Measurements from ENCODE around the gene SLIT3. TPM values are rescaled to one million over a fixed set of nuclear protein-coding genes. Genes with fewer than 3 reads are reported as not detected.

SLIT3 gene
- total RNA-seq, 1 experiment from 2014 or later: 0.92 TPM

- Histone ChIP-seq H4K91ac (ENCODE audit: insufficient read length, low read depth, low read length) (no peak overlapping the region), H3K79me1 (ENCODE audit: insufficient read depth, low read depth, low read length, poor library complexity, severe bottlenecking) (no peaks in the 10 kb centered on the region), H4K5ac (ENCODE audit: insufficient read length, low read depth, low read length) (no peak overlapping the region), H4K8ac (replicated peaks; ENCODE audit: insufficient read length, low read depth, low read length) (no peak overlapping the region), H3K9me3 (ENCODE audit: control insufficient read depth, low read depth, low read length) (no peaks in the 10 kb centered on the region), H3K23me2 (ENCODE audit: insufficient read length, low read depth, low read length, poor library complexity, severe bottlenecking) (no peaks in the 10 kb centered on the region), H3K27me3 (ENCODE audit: insufficient read depth, low read length) (no peaks in the 10 kb centered on the region), H2BK15ac (ENCODE audit: low read depth, low read length) (no peak overlapping the region), H3K4me2 (ENCODE audit: insufficient read depth, insufficient read length, low read length) (no peak overlapping the region), H2AK5ac (ENCODE audit: insufficient read length, low read length) (no peak overlapping the region), H3K27ac (ENCODE audit: insufficient read length, low read depth, low read length) (no peak overlapping the region), H3K4me1 (ENCODE audit: insufficient read depth, low read length) (peaks cover 4% of the 10 kb centered on the region; the same call in 1 of the 2 replicates), H4K20me1 (ENCODE audit: control insufficient read depth, insufficient read depth, insufficient read length) (no peaks in the 10 kb centered on the region), H3K56ac (ENCODE audit: insufficient read length, low read depth, low read length) (no peak overlapping the region), H2BK20ac (ENCODE audit: low read depth, low read length, poor library complexity, severe bottlenecking) (no peak overlapping the region), H3K14ac (ENCODE audit: insufficient read depth, low read length) (no peak overlapping the region; the same call in 1 of the 2 replicates), H3T11ph (ENCODE audit: low read length) (no peak overlapping the region), H2BK12ac (ENCODE audit: insufficient read length, low read depth, low read length) (no peak overlapping the region), H3K23ac (ENCODE audit: insufficient read length, low read depth, low read length) (no peak overlapping the region), H3K9ac (ENCODE audit: extremely low read depth, insufficient read length, low read length) (no peak overlapping the region), H2AFZ (ENCODE audit: low read length) (no peak overlapping the region), H2BK5ac (ENCODE audit: insufficient read length, low read length) (no peak overlapping the region), H3K79me2 (ENCODE audit: insufficient read depth, low read length) (no peaks in the 10 kb centered on the region), H3K18ac (ENCODE audit: insufficient read length, low read depth, low read length) (no peak overlapping the region), H2BK120ac (ENCODE audit: low read depth, low read length, poor library complexity, severe bottlenecking) (no peak overlapping the region), H3K4ac (ENCODE audit: low read depth, low read length) (no peak overlapping the region)
- no CpG with 5 or more reads among the region's 4 CpGs for WGBS (ENCODE audit: extremely low coverage, insufficient read length, low lambda C conversion rate)
- Mint-ChIP-seq H3K36me3 (ENCODE audit: insufficient read depth in 1 of 3, low read depth in 3 of 3) (no peaks in the 10 kb centered on the region), H3K27me3 (ENCODE audit: low read depth) (no peaks in the 10 kb centered on the region; the same call in 1 of the 2 replicates), H3K4me3 (no peak overlapping the region), H3K9me3 (no peaks in the 10 kb centered on the region), H3K4me1 (peaks cover 27 to 29% of the 10 kb centered on the region in 2 experiments), H3K27ac (no peak overlapping the region)
- no peak for TF ChIP-seq CTCF (conservative IDR thresholded peaks at IDR 0.05)
- no peak for DNase-seq
These were observed 288.5 kb downstream of the SLIT3 start for GRCh38 chr5:169012450-169012849.
